ENCODE measurements around the gene NMUR2.

Gene NMUR2

DNA sequence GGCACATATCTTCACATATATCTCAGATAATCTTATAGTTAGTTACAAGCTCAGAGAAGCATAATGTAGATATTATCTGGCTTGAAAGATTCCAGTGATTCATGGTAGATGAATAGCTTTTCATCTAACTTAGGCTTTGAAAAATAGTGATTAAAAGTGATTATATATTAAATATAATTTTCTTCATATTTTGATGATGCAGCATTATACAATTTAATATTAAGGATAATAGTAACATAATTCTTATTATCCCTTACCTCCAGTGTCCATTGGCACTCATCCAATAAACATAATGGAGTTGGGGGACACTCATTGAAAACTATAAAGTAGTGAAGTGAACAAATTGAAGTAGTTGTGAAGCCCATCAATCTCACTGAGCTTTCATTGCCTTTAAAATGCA lies 35.8 kb downstream of the NMUR2 start:
- TF ChIP-seq EGR1 (IDR thresholded peaks at IDR 0.05) (no peak), TCF12 (IDR thresholded peaks at IDR 0.05; ENCODE audit: low read depth) (no peak), NFIC (IDR thresholded peaks at IDR 0.05) (no peak), RAD21 (IDR thresholded peaks at IDR 0.05; ENCODE audit: low read depth) (no peak), CEBPB (IDR thresholded peaks at IDR 0.05) (no peak), YY1 (IDR thresholded peaks at IDR 0.05; ENCODE audit: low read depth) (no peak), EP300 (IDR thresholded peaks at IDR 0.05; ENCODE audit: borderline replicate concordance) (no peak), ZBTB7A (IDR thresholded peaks at IDR 0.05; ENCODE audit: low read depth) (no peak), TEAD4 (IDR thresholded peaks at IDR 0.05) (no peak), CREB1 (IDR thresholded peaks at IDR 0.05; ENCODE audit: low read depth) (no peak)
- TF ChIP-seq, protein P1, sequence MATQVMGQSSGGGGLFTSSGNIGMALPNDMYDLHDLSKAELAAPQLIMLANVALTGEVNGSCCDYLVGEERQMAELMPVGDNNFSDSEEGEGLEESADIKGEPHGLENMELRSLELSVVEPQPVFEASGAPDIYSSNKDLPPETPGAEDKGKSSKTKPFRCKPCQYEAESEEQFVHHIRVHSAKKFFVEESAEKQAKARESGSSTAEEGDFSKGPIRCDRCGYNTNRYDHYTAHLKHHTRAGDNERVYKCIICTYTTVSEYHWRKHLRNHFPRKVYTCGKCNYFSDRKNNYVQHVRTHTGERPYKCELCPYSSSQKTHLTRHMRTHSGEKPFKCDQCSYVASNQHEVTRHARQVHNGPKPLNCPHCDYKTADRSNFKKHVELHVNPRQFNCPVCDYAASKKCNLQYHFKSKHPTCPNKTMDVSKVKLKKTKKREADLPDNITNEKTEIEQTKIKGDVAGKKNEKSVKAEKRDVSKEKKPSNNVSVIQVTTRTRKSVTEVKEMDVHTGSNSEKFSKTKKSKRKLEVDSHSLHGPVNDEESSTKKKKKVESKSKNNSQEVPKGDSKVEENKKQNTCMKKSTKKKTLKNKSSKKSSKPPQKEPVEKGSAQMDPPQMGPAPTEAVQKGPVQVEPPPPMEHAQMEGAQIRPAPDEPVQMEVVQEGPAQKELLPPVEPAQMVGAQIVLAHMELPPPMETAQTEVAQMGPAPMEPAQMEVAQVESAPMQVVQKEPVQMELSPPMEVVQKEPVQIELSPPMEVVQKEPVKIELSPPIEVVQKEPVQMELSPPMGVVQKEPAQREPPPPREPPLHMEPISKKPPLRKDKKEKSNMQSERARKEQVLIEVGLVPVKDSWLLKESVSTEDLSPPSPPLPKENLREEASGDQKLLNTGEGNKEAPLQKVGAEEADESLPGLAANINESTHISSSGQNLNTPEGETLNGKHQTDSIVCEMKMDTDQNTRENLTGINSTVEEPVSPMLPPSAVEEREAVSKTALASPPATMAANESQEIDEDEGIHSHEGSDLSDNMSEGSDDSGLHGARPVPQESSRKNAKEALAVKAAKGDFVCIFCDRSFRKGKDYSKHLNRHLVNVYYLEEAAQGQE (IDR thresholded peaks at IDR 0.05; ENCODE audit: low read depth), result no peak
- TF ChIP-seq, protein P2, sequence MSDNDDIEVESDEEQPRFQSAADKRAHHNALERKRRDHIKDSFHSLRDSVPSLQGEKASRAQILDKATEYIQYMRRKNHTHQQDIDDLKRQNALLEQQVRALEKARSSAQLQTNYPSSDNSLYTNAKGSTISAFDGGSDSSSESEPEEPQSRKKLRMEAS (IDR thresholded peaks at IDR 0.05), result no peak
- TF ChIP-seq, protein P3, sequence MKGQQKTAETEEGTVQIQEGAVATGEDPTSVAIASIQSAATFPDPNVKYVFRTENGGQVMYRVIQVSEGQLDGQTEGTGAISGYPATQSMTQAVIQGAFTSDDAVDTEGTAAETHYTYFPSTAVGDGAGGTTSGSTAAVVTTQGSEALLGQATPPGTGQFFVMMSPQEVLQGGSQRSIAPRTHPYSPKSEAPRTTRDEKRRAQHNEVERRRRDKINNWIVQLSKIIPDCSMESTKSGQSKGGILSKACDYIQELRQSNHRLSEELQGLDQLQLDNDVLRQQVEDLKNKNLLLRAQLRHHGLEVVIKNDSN (IDR thresholded peaks at IDR 0.05), result no peak

DNA sequence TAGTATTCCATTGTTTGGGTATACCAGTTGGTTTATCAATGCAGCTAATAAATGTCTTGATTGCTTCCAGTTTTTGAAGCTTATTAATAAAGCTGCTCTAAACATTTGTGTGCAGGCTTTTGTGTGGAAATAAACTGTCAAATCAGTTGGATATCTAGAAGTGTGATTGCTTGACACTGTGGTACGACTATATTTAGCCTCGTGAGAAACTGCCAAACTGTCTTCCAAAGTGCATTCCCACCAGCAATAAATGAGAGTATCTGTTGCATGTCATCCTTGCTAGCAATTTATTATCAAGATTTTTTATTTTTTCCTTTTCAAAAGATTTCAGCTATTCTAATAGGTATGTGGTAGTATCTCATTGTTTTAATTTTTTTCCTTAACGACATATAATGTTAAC lies 37.5 kb downstream of the NMUR2 start:
- TF ChIP-seq EP300 (IDR thresholded peaks at IDR 0.05; ENCODE audit: borderline replicate concordance) (no peak), CREB1 (IDR thresholded peaks at IDR 0.05; ENCODE audit: low read depth) (no peak), TAF1 (IDR thresholded peaks at IDR 0.05; ENCODE audit: low read depth) (no peak), YY1 (IDR thresholded peaks at IDR 0.05; ENCODE audit: low read depth) (no peak), RAD21 (IDR thresholded peaks at IDR 0.05; ENCODE audit: low read depth) (no peak), CEBPB (IDR thresholded peaks at IDR 0.05) (no peak), FOXM1 (IDR thresholded peaks at IDR 0.05; ENCODE audit: borderline replicate concordance, low read depth) (no peak), ZBTB7A (IDR thresholded peaks at IDR 0.05; ENCODE audit: low read depth) (no peak), EGR1 (IDR thresholded peaks at IDR 0.05) (no peak), TCF12 (IDR thresholded peaks at IDR 0.05; ENCODE audit: low read depth) (no peak), TEAD4 (IDR thresholded peaks at IDR 0.05) (no peak), NFIC (IDR thresholded peaks at IDR 0.05) (no peak)
- TF ChIP-seq, protein P1 (IDR thresholded peaks at IDR 0.05; ENCODE audit: low read depth), result no peak
- TF ChIP-seq, protein P2 (IDR thresholded peaks at IDR 0.05), result no peak
- TF ChIP-seq, protein P3 (IDR thresholded peaks at IDR 0.05), result no peak

DNA sequence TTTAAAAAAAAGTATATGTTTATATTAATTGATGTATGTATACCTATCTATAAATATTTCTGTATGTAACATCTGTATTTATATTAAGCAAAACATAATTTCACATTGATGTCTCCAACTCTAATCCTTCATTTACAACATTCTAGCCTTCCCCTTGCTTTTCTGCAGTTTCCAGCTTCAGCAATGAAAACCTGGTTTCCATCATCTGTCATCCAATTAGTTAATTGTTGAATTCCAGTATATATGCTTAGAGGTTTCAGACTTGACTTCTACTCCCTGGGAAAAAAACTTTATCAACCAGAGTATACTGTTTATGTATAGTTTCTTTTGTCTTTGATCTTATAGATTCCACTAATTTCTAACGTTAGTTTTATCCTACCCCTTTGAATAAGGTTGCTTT lies 38.4 kb downstream of the NMUR2 start:
- no peak for TF ChIP-seq EP300 (IDR thresholded peaks at IDR 0.05; ENCODE audit: borderline replicate concordance)

DNA sequence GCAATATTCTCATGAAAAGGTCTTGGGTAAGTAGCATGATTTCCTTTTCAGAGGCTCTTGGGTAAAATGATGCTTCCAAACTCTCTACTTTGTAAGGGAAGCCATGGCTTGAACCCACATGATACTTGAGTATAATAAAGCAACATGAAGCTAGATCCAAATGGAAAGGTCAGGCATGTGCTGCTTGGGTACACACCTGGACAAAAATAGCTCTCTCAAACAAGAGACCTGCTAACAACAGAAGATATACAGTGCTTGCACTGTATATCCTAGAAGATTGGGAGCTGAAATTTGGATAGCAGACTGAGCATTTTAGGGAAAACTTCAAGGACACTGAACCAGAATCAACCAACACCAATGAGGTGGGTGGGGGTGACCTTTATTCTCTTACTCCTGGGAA lies 40.2 kb downstream of the NMUR2 start:
- TF ChIP-seq NFIC (IDR thresholded peaks at IDR 0.05) (no peak), ZBTB7A (IDR thresholded peaks at IDR 0.05; ENCODE audit: low read depth) (no peak), YY1 (IDR thresholded peaks at IDR 0.05; ENCODE audit: low read depth) (no peak), TAF1 (IDR thresholded peaks at IDR 0.05; ENCODE audit: low read depth) (no peak), TCF12 (IDR thresholded peaks at IDR 0.05; ENCODE audit: low read depth) (no peak)
- TF ChIP-seq, protein P2 (IDR thresholded peaks at IDR 0.05), result no peak
- TF ChIP-seq, protein P3 (IDR thresholded peaks at IDR 0.05), result no peak

DNA sequence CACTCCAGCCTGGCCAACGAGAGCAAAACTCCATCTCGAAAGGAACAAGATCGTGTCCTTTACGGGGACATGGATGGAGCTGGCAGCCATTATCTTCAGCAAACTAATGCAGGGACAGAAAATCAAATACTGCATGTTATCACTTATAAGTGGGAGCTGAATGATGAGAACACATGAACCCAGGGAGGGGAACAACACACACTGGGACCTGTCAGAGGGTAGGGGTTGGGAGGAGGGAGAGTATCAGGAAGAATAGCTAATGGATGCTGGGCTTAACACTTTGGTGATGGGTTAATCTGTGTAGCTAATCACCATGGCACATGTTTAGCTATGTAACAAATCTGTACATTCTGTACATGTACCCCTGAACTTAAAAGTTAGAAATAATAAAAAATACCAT lies 40.9 kb downstream of the NMUR2 start:
- TF ChIP-seq ZBTB7A (IDR thresholded peaks at IDR 0.05; ENCODE audit: low read depth) (no peak), YY1 (IDR thresholded peaks at IDR 0.05; ENCODE audit: low read depth) (no peak), TAF1 (IDR thresholded peaks at IDR 0.05; ENCODE audit: low read depth) (no peak), RAD21 (IDR thresholded peaks at IDR 0.05; ENCODE audit: low read depth) (no peak), TCF12 (IDR thresholded peaks at IDR 0.05; ENCODE audit: low read depth) (no peak), CREB1 (IDR thresholded peaks at IDR 0.05; ENCODE audit: low read depth) (no peak)
